ENCODE results near the gene PTPRM.
A peak's percentile ranks its signal among the peaks of the same experiment; 100 is the strongest.

Gene PTPRM

DNA sequence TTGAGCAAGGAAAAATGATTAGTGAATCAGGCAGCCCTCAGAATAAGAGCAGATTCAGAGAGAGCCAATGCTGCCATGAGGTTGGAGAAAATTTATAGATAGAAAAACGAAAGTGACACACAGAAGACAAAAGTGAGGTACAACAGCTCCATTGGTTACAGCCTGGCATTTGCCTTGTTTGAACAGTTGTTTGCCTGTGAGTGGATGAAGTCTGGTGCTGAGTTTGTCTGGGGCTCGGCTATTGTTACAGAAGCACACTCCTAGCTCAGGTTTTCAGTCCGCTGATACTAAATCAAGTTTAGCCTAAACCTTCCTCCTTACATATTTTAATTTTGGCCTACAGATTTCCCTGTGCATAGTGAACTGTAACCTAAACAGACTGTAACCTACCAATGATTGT, 654.3 kb downstream of the PTPRM start:
- DNase-seq (ENCODE audit: low read depth in 1 of 2, low spot score in 1 of 2) = no peak
- in situ Hi-C loops (cut with HindIII; ENCODE audit: low pct_unique_long_range_greater_than_20kb, low sequenced_read_pairs) = no loop called here
- TF ChIP-seq JUND (IDR thresholded peaks at IDR 0.05; ENCODE audit: low read depth) = no peak

DNA sequence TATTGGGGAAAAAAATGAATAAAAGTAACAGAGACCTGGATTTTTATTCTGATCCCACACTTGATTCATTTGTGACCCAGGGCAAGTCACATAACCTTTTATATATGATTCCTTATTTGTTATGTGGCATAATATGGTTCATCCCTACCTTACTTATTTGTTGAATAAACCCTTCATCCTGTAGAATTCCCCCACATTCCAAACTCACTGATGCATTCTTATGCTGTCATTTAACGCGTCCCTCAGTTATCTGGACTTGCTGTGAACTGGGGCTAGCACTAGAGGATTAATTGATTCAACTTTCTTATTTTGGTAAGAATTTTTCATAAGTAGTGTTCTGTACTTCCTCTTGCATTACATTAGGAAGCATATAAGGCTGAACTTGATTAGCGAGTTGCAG, 657.5 kb downstream of the PTPRM start:
- TF ChIP-seq JUND (IDR thresholded peaks at IDR 0.05; ENCODE audit: low read depth) = no peak

DNA sequence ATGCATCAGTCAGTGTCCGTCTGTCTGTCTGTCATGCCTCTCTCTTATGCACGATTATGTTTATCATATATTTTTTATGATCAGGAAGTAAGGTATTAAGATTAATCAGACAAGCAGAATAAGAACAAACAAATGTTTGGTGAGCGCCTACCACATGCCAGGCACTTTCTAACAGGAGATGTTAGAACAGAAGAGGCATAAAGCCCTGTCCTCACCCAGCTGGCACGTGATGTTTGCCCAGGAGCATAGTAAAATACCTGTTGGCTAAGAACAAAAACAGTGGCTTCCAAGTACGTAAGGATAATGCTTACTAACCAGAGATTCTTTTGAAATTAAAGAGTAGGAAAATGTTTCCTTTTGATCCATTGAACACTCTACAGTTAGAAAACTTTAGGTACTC, 661.9 kb downstream of the PTPRM start:
- in situ Hi-C loops (cut with HindIII; ENCODE audit: low pct_unique_long_range_greater_than_20kb, low sequenced_read_pairs) = no loop called here
- no peak for TF ChIP-seq JUND (IDR thresholded peaks at IDR 0.05; ENCODE audit: low read depth)
- DNase-seq (ENCODE audit: low read depth in 1 of 2, low spot score in 1 of 2) = no peak

More for the DNA sequence above, 657.5 kb downstream of the PTPRM start:
- in situ Hi-C loops (cut with HindIII; ENCODE audit: low pct_unique_long_range_greater_than_20kb, low sequenced_read_pairs) = no loop called here
- DNase-seq (ENCODE audit: low read depth in 1 of 2, low spot score in 1 of 2) = no peak

DNA sequence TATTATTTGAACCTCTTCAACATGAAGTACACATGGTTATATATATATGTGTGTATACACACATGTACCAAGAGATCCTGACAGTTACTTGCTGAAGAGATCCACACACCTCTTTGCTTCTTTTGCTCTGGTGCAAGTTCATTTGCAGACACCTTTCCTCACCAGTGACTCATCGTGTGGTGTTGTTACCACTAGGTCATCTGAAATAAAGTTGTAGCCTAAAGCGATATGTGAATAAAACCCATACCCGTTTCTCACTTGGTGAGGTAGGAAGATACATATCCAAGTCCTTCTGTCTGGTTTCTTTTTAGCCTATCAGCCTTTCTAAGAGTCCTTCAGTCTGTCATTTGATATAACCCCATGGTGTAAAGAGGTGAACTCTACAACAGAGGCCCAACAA, 662.7 kb downstream of the PTPRM start:
- in situ Hi-C loops (cut with HindIII; ENCODE audit: low pct_unique_long_range_greater_than_20kb, low sequenced_read_pairs) = no loop called here
- no peak for DNase-seq (ENCODE audit: low read depth in 1 of 2, low spot score in 1 of 2)
- TF ChIP-seq JUND (IDR thresholded peaks at IDR 0.05; ENCODE audit: low read depth) = no peak

DNA sequence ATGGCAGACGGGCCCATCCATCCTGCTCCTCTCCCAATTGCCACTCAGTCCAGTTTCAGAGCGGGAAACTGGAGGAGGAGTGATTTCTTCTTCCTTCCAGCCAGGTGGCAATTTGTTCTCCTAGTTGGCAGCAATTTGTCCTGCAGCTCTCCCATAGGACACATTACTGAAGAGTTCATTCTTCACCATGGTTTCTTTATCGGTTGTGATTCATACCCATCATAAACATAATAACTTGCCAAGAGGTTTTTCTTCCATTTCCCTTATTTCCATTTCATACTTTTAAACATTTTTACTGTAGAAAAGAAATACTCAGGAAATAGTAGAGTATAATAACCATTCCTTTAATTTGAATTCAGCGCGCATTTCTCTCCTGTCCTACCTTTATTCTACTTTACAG, 664.2 kb downstream of the PTPRM start:
- in situ Hi-C loops (cut with HindIII; ENCODE audit: low pct_unique_long_range_greater_than_20kb, low sequenced_read_pairs) = no loop called here
- TF ChIP-seq JUND (IDR thresholded peaks at IDR 0.05; ENCODE audit: low read depth) = no peak
- DNase-seq (ENCODE audit: low read depth in 1 of 2, low spot score in 1 of 2) = no peak

DNA sequence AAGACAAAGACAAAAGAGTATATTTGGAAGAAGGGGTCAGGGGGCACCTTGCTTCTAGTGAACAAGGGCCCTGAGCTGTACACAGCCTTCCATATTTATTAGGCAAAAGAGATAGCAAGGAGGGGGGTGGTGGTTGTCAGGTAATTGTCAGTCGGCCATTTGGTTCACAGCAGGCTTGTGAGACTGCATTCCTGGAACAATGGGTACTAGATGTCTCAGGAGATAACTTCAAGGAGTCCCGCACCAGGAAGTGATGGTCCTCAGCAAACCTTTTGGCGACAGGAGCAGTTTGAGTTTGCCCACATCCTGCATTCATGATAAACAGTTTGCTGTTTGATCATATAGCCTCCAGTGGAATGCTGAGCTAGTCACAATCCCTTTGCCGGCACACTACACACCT, 665.7 kb downstream of the PTPRM start:
- in situ Hi-C loops (cut with HindIII; ENCODE audit: low pct_unique_long_range_greater_than_20kb, low sequenced_read_pairs) = no loop called here
- no peak for TF ChIP-seq JUND (IDR thresholded peaks at IDR 0.05; ENCODE audit: low read depth)
- DNase-seq (ENCODE audit: low read depth in 1 of 2, low spot score in 1 of 2) = peak in 1 of 2 experiments; percentile 13

DNA sequence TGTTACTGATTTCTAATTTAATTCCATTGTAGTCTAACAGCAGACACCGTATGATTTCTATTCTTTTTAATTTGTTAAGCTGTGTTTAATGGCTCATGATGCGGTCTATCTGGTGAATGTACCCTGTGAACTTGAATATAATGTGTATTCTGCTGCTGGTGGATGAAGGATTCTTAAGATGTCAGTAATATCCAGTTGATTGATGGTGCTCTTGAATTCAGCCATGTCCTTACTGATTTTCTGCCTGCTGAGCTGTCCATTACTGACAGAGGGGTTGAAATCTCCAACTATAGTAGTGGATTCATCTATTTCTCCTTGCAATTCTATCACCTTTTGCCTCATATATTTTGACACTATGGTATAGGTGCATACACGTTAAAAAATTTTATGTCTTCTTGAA, 668.8 kb downstream of the PTPRM start:
- TF ChIP-seq JUND (IDR thresholded peaks at IDR 0.05; ENCODE audit: low read depth) = no peak
- in situ Hi-C loops (cut with HindIII; ENCODE audit: low pct_unique_long_range_greater_than_20kb, low sequenced_read_pairs) = no loop called here
- no peak for DNase-seq (ENCODE audit: low read depth in 1 of 2, low spot score in 1 of 2)

DNA sequence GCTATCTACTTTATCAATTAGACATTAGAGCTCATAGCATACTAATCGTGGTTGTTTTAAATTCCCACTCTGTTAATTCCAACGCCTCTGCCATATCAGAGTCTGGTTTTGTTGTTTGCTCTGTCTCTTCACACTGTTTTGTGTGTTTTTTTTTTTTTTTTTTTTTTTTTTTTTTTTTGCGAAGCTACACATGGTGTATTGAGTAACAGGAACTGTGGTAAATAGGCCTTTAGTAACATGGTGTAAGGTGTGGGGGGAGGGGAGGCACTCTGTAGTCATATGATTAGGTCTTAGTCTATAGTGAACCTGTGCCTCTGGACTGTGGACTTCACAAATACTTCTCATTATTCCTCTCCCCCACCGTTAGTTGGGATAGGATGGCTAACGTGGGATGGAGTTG, 671.4 kb downstream of the PTPRM start:
- in situ Hi-C loops (cut with HindIII; ENCODE audit: low pct_unique_long_range_greater_than_20kb, low sequenced_read_pairs) = no loop called here
- TF ChIP-seq JUND (IDR thresholded peaks at IDR 0.05; ENCODE audit: low read depth) = no peak
- DNase-seq (ENCODE audit: low read depth in 1 of 2, low spot score in 1 of 2) = no peak

DNA sequence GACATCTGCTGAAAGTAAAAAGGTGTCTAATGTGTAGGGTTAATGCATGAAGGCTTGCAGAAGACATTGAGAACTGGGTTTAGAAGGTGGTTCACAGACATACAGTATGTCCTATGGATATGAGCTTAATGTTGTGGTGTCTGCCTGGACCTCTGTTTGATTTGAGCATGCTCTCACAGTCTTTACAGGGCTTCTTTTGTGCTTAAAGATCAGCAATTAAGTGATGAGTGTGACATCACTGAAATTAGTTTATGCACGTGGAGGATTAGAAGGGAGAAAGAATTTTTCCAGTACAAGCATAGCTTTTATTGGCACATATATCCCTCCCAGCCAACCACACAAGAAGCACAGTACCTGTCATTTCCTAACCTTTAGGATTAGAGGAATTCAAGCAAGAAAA, 674.6 kb downstream of the PTPRM start:
- no peak for TF ChIP-seq JUND (IDR thresholded peaks at IDR 0.05; ENCODE audit: low read depth)
- no peak for DNase-seq (ENCODE audit: low read depth in 1 of 2, low spot score in 1 of 2)
- in situ Hi-C loops (cut with HindIII; ENCODE audit: low pct_unique_long_range_greater_than_20kb, low sequenced_read_pairs) = no loop called here

DNA sequence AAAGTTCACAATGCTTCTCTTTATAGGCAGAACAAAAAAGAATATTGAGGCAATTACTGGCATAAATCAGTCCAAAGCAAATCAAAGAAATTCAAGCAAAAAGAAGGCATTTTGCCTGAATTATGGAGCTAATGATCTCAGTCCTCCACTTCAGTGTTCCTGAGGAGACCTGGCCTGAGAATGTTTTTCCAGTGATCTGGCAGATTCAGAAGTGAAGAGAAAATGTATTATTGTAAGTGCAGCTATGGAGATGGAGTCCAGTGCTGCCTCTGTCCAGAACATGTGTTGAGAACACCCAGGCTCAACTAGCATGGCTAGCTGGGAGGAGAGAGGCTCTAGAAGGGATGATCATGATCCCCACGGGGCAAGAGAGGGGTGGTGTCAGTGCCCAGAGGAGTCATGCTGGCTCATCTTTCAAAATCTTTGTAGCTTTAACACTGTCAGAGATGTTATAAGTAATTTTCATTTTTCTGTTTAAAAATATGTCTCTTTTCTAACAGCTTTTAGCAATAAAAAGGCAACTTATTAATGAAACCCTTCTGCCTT, 675.1 kb downstream of the PTPRM start:
- in situ Hi-C loops (cut with HindIII; ENCODE audit: low pct_unique_long_range_greater_than_20kb, low sequenced_read_pairs) = no loop called here
- no peak for DNase-seq (ENCODE audit: low read depth in 1 of 2, low spot score in 1 of 2)
- no peak for TF ChIP-seq JUND (IDR thresholded peaks at IDR 0.05; ENCODE audit: low read depth)

DNA sequence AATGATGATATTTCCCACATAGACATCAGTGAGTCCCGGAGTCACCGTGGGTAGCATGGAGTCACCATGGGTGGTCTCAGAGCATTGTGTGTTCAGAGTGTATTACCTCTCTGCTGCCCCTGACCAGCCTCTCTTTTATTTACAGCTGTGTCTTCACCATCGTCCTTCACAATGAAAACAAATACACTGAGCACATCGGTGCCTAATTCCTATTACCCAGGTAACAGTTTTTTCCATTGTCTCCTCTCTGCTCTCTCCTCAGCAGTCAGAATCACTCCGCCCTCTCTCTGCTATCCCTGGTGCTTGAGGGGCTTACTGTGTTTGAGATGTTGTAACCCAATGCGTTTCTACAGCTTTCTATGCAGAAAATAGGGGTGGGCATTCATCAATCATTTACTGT, 680.6 kb downstream of the PTPRM start:
- in situ Hi-C loops (cut with HindIII; ENCODE audit: low pct_unique_long_range_greater_than_20kb, low sequenced_read_pairs) = no loop called here
- no peak for DNase-seq (ENCODE audit: low read depth in 1 of 2, low spot score in 1 of 2)
- TF ChIP-seq JUND (IDR thresholded peaks at IDR 0.05; ENCODE audit: low read depth) = no peak

DNA sequence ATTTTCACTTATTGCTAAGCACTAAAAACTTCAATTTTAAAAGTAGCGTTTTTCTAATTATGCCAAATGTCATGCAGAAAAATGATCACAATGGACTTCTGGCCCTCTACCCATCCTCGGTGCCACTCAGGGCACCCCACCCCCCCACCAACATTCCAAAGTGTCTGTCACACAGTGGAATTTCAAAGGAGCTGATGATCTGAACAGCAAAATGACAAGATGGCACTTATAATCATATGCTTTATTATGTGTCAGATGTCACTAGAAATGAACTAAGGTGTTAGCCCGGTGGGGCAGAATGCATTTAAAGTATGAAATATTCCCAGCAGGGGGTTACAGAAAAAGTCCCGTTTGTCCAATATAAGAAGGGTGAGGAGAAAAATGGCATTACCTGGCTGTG, 681.5 kb downstream of the PTPRM start:
- in situ Hi-C loops (cut with HindIII; ENCODE audit: low pct_unique_long_range_greater_than_20kb, low sequenced_read_pairs) = no loop called here
- no peak for DNase-seq (ENCODE audit: low read depth in 1 of 2, low spot score in 1 of 2)
- no peak for TF ChIP-seq JUND (IDR thresholded peaks at IDR 0.05; ENCODE audit: low read depth)

DNA sequence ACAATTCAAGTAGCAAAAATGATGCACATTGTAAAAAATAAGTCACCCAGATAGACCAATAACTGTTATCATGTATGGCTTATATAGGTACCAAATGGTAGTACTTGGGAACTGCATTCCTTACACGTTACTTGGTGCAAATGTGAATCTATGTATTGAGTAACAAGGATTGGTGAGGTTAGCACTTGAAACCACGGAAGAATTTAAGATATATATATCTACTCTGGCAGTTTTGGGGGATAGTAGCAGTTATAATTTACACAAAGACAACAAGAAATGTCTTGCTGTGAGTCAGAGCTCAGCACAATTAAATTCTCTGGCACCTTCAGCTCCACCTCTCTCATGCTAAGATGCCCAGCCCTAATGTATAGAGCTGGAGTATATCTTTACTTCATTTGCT, 682.7 kb downstream of the PTPRM start:
- no peak for TF ChIP-seq JUND (IDR thresholded peaks at IDR 0.05; ENCODE audit: low read depth)
- in situ Hi-C loops (cut with HindIII; ENCODE audit: low pct_unique_long_range_greater_than_20kb, low sequenced_read_pairs) = no loop called here

DNA sequence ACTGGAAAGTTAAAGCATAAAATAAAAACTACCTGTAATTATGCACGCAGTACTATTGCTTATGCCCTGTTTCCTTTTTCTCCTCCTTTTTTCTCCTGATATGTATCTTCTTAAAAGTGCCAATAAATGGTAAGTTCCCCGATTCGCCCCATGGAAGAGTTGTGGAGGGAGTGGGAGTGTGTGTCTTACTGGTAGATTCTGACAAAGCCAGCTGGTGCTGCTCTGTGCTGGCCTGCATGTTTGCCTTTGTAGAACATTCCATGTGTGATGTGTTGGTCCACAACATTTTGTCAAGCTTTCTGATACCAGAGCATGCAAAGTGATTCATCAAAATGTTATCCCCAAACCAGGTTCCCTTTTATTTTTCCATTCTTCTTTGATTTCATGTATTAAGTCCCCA, 685.3 kb downstream of the PTPRM start:
- no peak for DNase-seq (ENCODE audit: low read depth in 1 of 2, low spot score in 1 of 2)
- TF ChIP-seq JUND (IDR thresholded peaks at IDR 0.05; ENCODE audit: low read depth) = no peak
- in situ Hi-C loops (cut with HindIII; ENCODE audit: low pct_unique_long_range_greater_than_20kb, low sequenced_read_pairs) = no loop called here

More for the DNA sequence above, 682.7 kb downstream of the PTPRM start:
- no peak for DNase-seq (ENCODE audit: low read depth in 1 of 2, low spot score in 1 of 2)
